ELF-1 (cell line): ENCODE measurements around the gene ESYT2.
"Not testable (repeated sequence)": the region's sequence is repeated elsewhere in the genome, so short reads cannot be mapped to it uniquely, and the experiment has no call there.

ENCODE experiments used
- DNase-seq: peaks from one replicate; pipeline ENCODE4 v3.0.0-alpha.2; 2016; ENCODE audit warnings: low read depth, low spot score

ESYT2 gene

GRCh38 chr7:158829342-158830210 is at the start of gene ESYT2:
ESYT2 (minus strand) TSS chr7:158829509; CDS start chr7:158829418, 91 bp downstream.
- DNase-seq, result peak; percentile 91

GRCh38 chr7:158878151-158879079 is 49.1 kb upstream of the ESYT2 start:
- not testable (repeated sequence) for DNase-seq

GRCh38 chr7:158876984-158877383 is 47.7 kb upstream of the ESYT2 start:
- DNase-seq, result no peak

GRCh38 chr7:158869876-158870275 is 40.6 kb upstream of the ESYT2 start:
- DNase-seq, result no peak

GRCh38 chr7:158868764-158869410 is 39.6 kb upstream of the ESYT2 start:
- DNase-seq, result no peak

- no peak for DNase-seq
These were observed 38.1 kb upstream of the ESYT2 start for GRCh38 chr7:158867214-158867984.

- no peak for DNase-seq
These were observed 36.7 kb upstream of the ESYT2 start for GRCh38 chr7:158865977-158866376.

GRCh38 chr7:158865462-158865922 is 36.2 kb upstream of the ESYT2 start:
- DNase-seq, result no peak

- DNase-seq, result no peak
These were observed 35.5 kb upstream of the ESYT2 start for GRCh38 chr7:158864833-158865232.

GRCh38 chr7:158864507-158864820 is 35.2 kb upstream of the ESYT2 start:
- no peak for DNase-seq

- DNase-seq, result peak; percentile 56
These were observed 34.5 kb upstream of the ESYT2 start for GRCh38 chr7:158863611-158864506.

- DNase-seq, result peak; percentile 65
These were observed 33.8 kb upstream of the ESYT2 start for GRCh38 chr7:158862985-158863610.

GRCh38 chr7:158861936-158862704 is 32.8 kb upstream of the ESYT2 start:
- DNase-seq, result no peak

- DNase-seq, result peak; percentile 26
These were observed 31.9 kb upstream of the ESYT2 start for GRCh38 chr7:158861004-158861787.

GRCh38 chr7:158860394-158860793 is 31.1 kb upstream of the ESYT2 start:
- no peak for DNase-seq

GRCh38 chr7:158858592-158859503 is 29.5 kb upstream of the ESYT2 start:
- DNase-seq, result peak; percentile 53
